K562 treated with DMSO at 1 percent for 48 hours (cell line): ENCODE measurements around the gene RAF1. TPM values are rescaled to one million over a fixed set of nuclear protein-coding genes. Genes with fewer than 3 reads are reported as not detected.

Experiments
- total RNA-seq: library from RNA; unstranded; fragments of 300-600 nt; gene quantifications from 2 replicates; pipeline ENCODE4 v1.2.3, GENCODE V29; 2022; ENCODE audit warnings: low replicate concordance; ENCODE audit errors: extremely low read depth

RAF1 gene
- total RNA-seq, result 1,479 TPM in 1 of 2 replicates, not detected in the other

GRCh38 chr3:12663936-12664908 lies at the start of gene RAF1:
Gene RAF1 (minus strand): TSS chr3:12664117. CDS start chr3:12618721, 45,396 bp downstream.

GRCh38 chr3:12556690-12557472 lies 107.0 kb downstream of the RAF1 start, which contains the start of gene MKRN2:
Gene MKRN2 (plus strand): TSS chr3:12557087. CDS start chr3:12557151, 64 bp downstream.

GRCh38 chr3:12545473-12545791 lies 118.5 kb downstream of the RAF1 start, which contains the start of gene MKRN2OS:
Gene MKRN2OS (minus strand): TSS chr3:12545499. CDS start chr3:12545464, 35 bp downstream.

Other genes with a start within 250 kb of the RAF1 start
- not detected in 2 replicates for gene TSEN2, start 179.6 kb downstream of the RAF1 start, total RNA-seq
- not detected in 2 replicates for gene MKRN2OS, start 118.6 kb downstream of the RAF1 start, total RNA-seq
- gene MKRN2, start 107.0 kb downstream of the RAF1 start, total RNA-seq, result not detected in 2 replicates
- not detected in 2 replicates for gene TMEM40, start 95.1 kb upstream of the RAF1 start, total RNA-seq
- gene CAND2, start 132.6 kb upstream of the RAF1 start, total RNA-seq, result not detected in 2 replicates
- 974 and 4,513 TPM in 2 replicates for gene RPL32, start 177.4 kb upstream of the RAF1 start, total RNA-seq